Measurements from ENCODE around the gene PRTN3. TPM values are rescaled to one million over a fixed set of nuclear protein-coding genes. Genes with fewer than 3 reads are reported as not detected.
"Not testable (repeated sequence)": the region's sequence is repeated elsewhere in the genome, so short reads cannot be mapped to it uniquely, and the experiment has no call there.

The PRTN3 gene
- total RNA-seq, 4 donors from 2014 or later: not detected

DNA sequence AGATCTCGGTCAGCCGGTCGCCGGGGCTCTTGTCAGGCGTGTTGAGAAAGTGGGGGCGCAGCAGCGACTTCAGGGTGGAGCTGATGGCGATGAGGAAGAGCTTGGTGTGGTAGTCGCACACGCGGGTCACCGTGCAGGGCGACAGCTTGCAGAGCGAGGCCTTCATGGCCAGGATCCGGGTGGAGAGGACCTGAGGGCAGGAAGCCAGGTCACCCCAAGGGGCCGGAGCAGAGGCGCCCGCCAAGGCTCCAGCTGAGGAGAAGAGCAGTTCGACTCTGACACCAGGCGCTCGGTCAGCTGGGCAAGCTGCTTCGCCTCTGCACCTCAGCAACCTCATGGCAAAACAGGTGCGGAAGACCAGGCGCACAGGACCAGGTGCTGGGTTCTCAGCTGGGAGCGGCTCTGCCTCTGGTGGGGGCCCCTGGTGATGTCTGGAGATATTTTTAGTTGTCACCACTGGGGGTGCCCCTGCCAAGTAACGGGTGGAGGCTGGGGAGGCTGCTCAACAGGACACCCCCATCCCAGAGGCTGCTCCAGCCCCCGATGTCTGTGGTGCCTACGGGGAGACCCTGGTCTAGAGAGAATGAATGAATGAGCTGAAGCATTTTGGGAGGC, 34.6 kb downstream of the PRTN3 start:
- intact Hi-C loops (cut with DNase I): no loop called here
- no peaks in the 10 kb centered on the region for H3K27me3 ChIP-seq
- TF ChIP-seq POLR2A (IDR thresholded peaks at IDR 0.05): no peak
- no peak for TF ChIP-seq CTCF (IDR thresholded peaks at IDR 0.05)
- no peak overlapping the region for H3K4me3 ChIP-seq
- peaks cover 8 to 36% (median 11%) of the 10 kb centered on the region in 3 donors for H3K4me1 ChIP-seq
- 88 to 94% methylated on average over 17 to 21 of the region's 28 CpGs for WGBS, 2 donors
- peaks cover 21 to 71% (median 28%) of the 10 kb centered on the region in 3 donors for H3K36me3 ChIP-seq
- H3K27ac ChIP-seq: peak overlapping the region in 1 of 4 donors; percentile 70
- DNase-seq: no peak
- H3K9me3 ChIP-seq: no peaks in the 10 kb centered on the region

- TF ChIP-seq POLR2A (IDR thresholded peaks at IDR 0.05) (no peak), CTCF (IDR thresholded peaks at IDR 0.05) (no peak)
- Histone ChIP-seq H3K4me1 (peaks cover 8 to 29% (median 11%) of the 10 kb centered on the region in 3 donors), H3K27me3 (no peaks in the 10 kb centered on the region), H3K27ac (no peak overlapping the region), H3K36me3 (peaks cover 20 to 71% (median 26%) of the 10 kb centered on the region in 3 donors), H3K9me3 (no peaks in the 10 kb centered on the region), H3K4me3 (no peak overlapping the region)
- 85 to 87% methylated on average over 8 to 16 of the region's 18 CpGs for WGBS, 2 donors
- DNase-seq: no peak
- intact Hi-C loops (cut with DNase I): no loop called here
Observed at GRCh38 chr19:876089-876488, 35.3 kb downstream of the PRTN3 start.

GRCh38 chr19:876780-877314, 36.0 kb downstream of the PRTN3 start:
- peaks cover 27 to 73% (median 29%) of the 10 kb centered on the region in 3 donors for H3K36me3 ChIP-seq
- H3K27me3 ChIP-seq: no peaks in the 10 kb centered on the region
- H3K4me3 ChIP-seq: no peak overlapping the region
- WGBS, 2 donors: 81 to 85% methylated on average over 4 to 18 of the region's 29 CpGs
- intact Hi-C loops (cut with DNase I): no loop called here
- TF ChIP-seq CTCF (IDR thresholded peaks at IDR 0.05) (no peak), POLR2A (IDR thresholded peaks at IDR 0.05) (no peak)
- DNase-seq: no peak
- H3K4me1 ChIP-seq: peaks cover 8 to 27% (median 9%) of the 10 kb centered on the region in 3 donors
- H3K27ac ChIP-seq: no peak overlapping the region
- no peaks in the 10 kb centered on the region for H3K9me3 ChIP-seq

DNA sequence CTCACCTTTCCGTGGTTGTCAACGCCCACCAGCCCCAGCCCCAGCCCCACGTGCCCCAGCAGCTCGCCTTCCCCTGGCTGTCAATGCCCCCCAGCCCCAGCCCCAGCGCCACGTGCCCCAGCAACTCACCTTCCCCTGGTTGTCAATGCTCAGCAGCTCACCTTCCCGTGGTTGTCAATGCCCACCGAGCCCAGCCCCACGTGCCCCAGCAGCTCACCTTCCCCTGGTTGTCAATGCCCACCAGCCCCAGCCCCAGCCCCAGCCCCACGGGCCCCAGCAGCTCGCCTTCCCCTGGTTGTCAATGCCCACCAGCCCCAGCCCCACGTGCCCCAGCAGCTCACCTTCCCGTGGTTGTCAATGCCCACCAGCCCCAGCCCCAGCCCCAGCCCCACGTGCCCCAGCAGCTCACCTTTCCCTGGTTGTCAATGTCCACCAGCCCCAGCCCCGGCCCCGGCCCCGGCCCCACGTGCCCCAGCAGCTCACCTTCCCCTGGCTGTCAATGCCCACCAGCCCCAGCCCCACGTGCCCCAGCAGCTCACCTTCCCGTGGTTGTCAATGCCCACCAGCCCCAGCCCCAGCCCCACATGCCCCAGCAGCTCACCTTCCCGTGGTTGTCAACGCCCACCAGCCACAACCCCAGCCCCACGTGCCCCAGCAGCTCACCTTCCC, 37.3 kb downstream of the PRTN3 start:
- H3K27ac ChIP-seq; intact Hi-C loops (cut with DNase I); H3K4me3 ChIP-seq; DNase-seq; H3K9me3 ChIP-seq; H3K27me3 ChIP-seq: not testable (repeated sequence)
- WGBS, 2 donors: no CpG with 5 or more reads among the region's 23 CpGs
- peaks cover 0 to 17% (median 0%) of the 10 kb centered on the region in 3 donors for H3K4me1 ChIP-seq
- peaks cover 29 to 86% (median 35%) of the 10 kb centered on the region in 3 donors for H3K36me3 ChIP-seq

GRCh38 chr19:878751-879561, 38.2 kb downstream of the PRTN3 start:
- H3K27ac ChIP-seq; H3K9me3 ChIP-seq; H3K4me3 ChIP-seq; intact Hi-C loops (cut with DNase I); H3K27me3 ChIP-seq: not testable (repeated sequence)
- Histone ChIP-seq H3K4me1 (peaks cover 0 to 14% (median 0%) of the 10 kb centered on the region in 3 donors), H3K36me3 (peaks cover 29 to 86% (median 31%) of the 10 kb centered on the region in 3 donors)
- WGBS, 2 donors: 68 to 91% methylated on average over 4 to 5 of the region's 24 CpGs
- DNase-seq: peak; percentile 50
